Measurements from ENCODE around the gene ARHGEF28.

ARHGEF28 gene

DNA sequence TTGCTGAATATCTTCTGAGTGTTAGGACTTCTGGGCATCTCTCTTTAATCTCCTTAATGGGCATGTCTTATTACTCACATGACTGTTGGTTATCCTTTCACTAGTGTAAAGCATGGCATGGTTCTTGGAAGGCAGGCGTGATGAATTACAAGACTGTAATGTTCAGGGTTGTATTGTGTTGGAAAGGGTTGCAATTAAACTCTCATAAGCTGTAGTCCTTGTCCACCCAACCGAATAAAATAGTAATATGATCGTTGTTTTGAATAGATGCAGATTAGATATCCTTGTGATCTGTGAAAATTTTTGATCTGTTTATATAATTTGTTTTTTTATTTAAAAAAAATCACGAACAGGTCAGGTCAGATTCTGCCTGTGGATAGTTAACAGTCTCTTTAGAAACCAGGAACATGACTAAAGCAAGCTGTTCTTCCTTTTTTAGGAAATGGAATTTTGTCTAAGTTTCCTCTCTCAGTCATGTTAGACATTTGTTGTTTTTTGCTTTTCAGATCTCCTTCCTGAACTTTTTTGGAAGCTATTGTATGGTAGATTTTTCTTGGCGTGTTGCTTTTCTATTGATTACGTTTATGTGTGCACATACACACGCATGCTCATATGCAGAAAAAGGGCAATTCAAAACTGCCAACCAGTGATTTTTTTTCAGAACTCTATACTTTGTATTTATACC is 121.8 kb downstream of the ARHGEF28 start:
- no peak for DNase-seq

DNA sequence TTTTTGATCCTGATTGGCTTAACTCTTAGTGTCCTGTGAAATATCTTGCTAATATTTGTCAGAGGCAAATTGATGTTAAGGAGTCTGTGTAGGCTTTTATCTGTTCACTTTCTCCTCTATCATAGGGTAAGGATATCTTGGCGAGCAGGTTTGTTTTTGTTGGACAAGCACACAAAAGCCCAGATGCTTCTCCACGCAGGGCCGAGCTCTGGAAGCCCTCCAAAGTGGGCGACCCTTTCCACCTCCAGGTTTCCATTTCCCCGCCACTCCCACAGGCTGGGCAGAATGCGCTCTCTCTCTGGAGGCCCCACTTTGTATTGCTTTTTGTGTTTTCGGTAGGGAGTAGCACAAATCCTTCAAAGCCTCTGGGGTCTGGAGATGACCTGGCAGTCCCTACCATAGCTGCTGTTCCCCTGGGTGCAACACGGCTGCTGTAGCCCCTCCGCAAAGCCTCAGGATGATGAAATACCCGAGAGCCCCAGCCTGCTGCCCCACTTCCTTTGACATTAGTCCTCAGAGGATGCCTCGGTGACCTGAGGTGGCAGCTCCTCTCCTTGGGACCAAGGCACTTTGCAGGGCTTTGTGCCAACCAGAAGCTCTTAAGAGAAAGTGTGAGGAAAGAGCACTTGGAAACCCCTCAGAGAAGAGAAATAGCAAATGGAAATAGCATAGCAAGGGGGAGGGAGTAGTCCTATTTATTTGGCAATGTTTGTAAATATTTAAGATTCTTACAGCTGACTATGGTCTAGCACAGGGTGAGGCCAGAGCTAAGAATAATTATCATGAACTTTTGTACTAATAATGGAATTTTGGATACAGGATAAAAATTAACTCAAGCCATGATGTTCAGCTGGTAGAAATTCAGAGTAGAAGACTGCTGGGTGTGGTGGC is 122.8 kb downstream of the ARHGEF28 start:
- DNase-seq = no peak

DNA sequence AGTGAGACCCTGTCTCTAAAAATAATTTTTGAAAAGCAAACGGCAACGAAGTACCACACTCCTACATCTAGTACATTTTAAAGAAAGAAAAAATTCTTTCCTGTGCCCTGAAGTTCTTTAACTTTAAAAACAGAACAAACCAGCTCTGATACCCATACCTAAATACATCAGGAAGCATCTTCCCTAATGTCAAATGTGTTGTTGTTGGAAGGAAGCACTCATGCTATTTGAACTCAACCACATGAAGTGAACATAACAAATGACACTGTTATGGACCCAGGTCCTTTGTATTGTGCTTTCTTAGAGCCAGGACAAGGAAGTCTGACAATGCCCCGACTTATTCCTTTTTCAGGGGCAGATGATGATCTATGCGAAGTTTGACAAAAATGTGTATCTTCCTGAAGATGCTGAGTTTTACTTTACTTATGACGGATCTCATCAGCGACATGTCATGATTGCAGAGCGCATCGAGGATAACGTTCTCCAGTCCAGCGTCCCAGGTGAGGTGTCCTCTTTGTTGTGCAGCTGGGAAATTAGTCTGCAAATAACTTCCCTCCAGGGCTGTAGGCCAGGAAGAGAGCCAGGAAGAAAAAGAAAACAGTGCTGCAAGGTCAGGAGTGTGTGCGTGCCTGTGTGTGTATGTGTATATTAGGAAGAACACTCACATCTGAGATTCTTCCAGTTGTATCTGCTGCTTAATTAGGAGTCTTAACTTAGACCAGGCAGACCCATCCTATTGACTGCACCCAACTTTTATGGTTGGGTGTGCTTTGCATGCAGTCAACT is 123.7 kb downstream of the ARHGEF28 start:
- DNase-seq = no peak

DNA sequence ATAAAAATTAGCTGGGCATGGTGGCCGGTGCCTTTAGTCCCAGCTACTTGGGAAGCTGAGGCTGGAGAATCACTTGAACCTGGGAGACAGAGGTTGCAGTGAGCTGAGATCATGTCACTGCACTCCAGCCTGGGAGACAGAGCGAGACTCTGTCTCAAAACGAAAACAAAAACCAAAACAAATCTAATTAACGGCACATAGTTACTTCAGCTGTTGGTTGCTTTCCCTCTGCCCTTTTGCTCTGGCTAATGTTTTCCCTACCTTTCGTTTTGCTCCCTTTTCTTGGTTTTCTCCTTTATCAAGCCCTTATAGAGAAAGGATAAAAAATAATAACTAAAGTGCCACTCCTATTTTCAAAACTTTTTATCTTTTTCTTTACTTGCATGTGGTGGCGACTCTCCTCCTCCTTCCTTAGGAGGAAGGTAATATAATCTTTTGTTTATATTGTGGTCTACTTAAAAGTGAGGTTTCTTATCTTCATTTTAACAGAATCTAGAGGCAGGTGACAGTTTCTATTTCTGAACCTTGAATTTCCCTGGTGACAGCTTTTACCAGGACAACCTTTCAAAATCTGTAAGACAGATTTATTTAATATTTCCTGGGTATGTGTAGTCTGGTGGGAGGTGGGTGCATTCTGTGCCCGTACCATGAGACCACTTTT is 125.4 kb downstream of the ARHGEF28 start:
- no peak for DNase-seq

DNA sequence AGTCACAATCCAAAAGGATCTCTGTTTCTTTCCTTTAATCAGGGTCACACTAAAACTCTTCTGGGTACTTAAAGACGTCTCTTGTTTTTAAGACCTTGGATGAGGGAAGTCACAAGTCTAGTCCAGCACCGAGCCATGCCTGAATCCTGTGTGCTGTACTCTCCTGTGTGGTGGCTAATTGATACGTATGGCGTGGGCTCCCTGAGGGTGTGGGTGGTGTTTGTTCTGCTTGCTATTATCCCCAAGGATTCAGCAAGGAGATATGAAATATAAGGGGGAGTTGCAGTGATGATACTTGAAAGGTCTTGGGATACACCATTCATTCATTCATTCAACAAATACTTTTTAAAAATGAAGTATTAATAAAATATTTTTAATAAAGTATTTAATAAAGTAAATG is 128.3 kb downstream of the ARHGEF28 start:
- DNase-seq = no peak

DNA sequence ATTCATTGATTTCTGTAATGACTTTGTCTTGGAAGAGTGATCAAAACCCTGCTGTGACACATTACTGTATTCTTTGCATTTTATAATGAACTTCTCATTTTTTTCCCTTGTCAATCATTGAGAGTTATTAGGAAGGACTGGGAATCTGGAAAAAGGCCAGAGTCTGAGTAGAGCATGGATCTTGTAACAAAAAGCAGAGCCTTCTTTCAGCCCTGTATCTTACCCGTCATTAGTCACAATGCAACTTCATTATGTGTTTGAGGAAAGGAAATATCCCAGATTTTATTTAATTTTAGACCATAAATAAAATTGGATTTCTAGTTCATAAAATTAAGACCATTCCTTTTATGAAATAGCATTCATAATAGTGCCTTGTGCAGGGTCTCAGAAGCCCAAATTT is 131.4 kb downstream of the ARHGEF28 start:
- no peak for DNase-seq

DNA sequence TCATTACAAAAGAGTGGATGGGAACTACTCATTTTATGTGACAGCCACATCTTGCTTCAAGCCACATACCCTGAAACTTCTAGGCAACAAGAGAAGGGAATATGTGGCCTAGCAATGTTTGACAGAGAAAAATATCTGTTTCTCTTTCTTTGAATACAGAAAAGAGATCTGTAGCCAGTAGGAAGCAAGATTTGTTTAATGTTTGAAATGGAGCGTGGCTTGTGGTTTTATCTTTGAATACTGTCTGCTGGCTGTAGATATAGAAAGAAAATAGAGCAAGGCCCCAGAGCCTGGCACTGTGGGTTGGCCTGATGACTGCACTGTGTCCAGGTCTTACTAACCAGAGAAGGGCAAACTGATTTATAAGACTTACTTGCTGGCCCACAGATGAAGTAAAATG is 133.8 kb downstream of the ARHGEF28 start:
- no peak for DNase-seq

DNA sequence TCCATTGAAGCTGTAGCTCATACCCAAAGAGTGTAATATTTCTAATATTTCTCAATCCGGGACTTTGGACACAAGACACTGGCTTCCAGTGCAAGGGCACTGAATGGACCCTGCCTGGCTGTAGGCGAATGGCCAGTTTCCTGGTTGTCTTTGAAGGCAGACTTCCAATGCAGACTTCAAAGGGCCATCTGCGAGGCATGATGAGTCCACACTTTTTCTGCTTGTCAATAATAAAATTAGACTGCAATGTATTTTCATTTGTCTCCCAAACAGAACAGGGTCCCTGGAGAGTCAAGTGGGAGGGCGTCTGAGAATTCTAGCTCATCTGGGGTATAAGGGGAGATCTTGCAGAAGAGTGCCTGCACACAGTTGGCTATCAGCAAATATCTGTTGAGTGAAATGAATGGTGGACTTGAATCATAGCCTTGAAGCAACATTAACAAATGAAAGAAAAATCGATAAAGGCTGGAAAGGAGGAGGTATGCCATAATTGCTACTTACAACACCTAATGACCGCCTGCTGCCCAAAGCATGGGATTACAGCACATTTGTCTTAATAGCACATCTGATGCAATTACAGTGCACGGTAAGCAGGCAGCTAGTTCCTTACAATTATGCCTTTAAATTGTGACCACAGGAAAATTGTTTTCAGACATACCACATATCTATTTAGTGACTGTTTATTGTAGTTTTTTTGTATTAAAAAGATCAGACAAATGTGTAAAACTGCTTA is 137.5 kb downstream of the ARHGEF28 start:
- DNase-seq = no peak

DNA sequence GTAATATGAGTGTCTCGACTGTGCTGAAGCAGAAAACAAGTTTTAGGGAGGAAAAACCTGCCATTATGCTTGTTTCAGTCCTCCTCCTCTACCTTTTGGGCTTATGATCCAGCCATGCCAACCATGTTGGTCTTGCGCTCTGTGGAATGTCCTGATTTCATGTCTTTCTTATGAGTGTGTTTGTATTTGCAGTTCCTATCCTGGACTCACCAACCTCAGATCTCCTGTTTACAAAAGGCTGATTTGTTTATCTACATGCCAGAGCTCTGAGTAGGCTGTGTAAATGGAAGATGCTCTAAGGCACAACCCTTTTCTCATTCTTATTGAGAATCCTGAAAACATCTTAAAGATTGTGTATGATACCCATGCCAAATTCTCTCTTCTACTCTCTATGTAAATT is 138.6 kb downstream of the ARHGEF28 start:
- no peak for DNase-seq

DNA sequence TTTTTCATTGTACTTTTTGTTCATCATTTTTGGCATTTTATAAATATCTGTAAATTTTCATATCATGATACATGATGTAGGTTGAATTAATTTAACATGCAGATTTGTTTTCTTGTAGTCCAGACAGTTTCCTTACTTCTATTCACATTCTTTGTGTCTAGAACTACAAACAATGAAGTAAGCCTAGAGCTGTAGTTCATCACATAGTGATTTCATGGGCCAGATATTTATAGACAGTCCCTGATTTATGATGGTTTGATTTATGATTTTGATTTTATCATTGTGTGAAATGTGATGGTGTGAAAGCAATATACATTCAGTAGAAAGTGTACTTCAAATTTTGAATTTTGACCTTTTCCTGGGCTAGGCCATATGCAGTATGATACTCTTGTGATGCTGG is 139.0 kb downstream of the ARHGEF28 start:
- DNase-seq = no peak

DNA sequence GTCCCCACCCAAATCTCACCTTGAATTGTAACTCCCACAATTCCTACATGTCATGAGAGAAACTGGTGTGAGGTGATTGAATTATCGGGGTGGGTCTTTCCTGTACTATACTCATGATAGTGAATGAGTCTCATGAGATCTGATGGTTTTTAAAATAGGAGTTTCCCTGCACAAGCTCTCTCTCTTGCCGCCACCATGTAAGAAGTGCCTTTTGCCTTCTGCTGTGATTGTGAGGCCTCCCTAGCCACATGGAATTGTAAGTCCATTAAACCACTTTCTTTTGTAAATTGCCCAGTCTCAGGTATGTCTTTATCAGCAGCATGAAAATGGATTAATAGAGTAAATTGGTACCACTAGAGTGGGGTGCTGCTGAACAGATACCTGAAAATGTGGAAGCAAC is 140.9 kb downstream of the ARHGEF28 start:
- no peak for DNase-seq

DNA sequence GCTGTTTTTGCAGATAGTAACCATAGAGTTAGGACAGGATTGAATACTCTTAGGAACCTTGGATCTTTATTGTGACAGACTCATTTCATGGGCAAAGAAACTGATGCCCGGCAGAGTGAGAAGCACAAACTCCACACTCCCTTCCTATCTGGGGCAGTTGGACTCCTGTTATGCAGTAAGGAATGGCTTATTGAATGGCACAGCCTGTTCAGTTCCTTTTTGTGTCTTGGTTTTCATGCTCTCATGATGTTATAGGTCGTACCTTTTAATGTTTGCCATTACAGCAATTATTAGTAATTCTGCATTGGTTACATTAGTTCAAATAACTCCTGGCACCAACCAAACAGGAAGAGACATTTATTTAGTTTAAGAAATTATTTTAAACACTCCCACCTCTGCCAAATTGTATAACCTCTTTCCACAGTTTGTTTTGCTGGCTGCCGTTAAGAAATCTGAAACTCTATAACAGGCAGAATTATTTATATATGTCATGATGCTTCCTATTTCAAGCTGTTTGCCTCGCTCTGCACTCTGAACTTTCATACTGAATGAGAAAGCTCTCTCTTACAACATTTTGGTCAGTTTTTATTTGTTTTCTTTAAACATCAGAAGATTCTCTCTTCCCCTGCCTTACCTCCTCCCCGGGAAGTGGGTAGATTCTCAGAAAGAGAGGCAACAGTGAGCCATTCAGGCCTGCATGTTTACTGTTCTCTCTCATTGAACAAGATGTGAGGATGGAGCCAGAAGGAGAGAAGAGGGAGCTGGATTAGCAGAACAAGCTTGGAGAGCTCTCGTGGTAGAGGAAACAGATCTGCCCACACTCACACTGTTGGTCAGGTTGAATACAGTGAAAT is 144.4 kb downstream of the ARHGEF28 start:
- no peak for DNase-seq

DNA sequence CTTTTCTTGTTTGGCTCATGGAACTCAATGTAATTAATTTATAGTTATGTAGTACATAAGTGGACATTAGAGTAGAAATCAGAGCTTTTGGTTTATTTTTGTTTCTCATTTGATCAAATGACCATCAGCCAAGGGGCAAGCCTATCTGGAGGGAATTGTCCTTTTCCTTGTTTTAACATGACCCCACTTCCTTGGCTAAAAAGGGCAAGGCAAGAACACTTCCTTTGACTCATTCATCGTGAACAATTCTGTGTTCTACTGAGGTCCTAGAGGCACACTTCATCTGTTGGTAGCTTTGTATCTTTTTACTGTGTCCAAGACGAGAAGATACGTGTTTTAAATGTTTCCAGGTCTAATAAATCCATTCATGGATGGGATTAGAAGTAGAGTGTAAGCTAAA is 148.9 kb downstream of the ARHGEF28 start:
- DNase-seq = no peak

DNA sequence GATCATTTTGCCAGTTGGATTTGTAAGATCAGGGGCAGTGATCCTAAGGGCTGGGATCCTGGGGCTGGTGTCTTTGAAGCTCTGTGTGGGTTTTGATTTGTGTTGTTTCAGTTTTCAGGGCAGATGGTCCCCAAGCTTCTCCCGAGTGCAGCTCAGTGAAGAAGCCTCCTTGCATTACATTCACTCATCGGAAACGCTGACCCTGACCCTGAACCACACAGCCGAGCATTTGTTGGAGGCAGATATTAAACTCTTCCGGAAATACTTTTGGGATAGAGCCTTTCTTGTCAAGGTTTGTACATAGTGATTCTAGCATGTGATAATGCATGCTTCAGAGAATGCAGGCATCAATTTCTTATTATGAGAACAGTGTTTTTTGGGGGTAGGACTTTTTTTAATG is 150.4 kb downstream of the ARHGEF28 start:
- DNase-seq = no peak

DNA sequence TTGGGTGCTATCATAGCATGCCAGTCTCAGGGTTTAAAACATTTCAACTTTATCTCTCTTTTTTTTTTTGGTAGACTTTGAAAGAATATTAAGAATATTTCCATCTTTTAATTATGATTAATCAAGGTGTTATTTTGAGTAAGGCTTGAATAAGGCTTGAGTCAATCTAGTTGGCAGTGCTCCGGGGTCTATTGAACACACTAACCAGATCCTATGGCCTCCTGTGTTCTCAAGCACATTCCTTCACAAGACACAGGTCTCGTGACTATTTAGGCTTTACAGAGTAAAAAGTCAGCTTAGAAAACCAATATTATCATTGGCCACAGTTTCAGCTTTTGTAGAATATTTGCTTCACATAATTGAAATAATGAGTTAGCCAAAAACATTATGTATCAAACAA is 151.2 kb downstream of the ARHGEF28 start:
- no peak for DNase-seq

DNA sequence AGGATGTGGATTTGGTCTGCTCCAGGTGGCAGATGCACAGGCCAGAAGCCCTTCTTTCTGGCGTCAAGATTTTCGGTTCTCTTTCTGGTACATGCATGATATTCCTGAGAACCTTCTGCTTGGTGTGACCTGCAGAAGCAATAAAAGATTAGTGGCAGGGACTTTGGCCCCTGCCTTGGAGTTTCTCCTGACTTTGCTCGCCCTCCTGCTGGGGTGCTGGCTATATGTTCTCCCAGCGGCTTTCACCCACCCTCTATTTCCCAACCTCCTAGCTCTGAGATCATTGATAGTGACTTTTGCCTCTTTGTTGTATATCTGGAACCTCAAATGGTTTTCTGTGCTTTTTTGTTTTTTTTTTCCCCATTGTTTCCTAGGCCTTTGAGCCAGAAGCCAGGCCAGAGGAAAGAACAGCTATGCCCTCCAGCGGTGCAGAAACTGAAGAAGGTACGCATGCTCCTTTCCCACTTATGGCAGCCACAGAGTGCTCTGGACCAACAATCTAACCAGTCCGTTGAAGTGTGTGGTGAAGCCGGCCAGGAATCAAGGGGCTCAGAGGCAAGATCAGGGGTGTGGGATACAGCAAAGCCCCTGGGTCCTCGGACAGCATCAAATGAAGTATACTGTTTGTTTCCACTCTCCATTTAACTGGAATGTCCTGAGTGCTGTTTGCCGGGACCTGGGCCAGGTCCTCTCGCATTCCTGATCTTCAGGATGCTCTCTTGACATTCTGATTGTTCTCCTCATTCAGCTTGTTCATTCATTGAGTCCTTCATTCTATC is 154.5 kb downstream of the ARHGEF28 start:
- no peak for DNase-seq

DNA sequence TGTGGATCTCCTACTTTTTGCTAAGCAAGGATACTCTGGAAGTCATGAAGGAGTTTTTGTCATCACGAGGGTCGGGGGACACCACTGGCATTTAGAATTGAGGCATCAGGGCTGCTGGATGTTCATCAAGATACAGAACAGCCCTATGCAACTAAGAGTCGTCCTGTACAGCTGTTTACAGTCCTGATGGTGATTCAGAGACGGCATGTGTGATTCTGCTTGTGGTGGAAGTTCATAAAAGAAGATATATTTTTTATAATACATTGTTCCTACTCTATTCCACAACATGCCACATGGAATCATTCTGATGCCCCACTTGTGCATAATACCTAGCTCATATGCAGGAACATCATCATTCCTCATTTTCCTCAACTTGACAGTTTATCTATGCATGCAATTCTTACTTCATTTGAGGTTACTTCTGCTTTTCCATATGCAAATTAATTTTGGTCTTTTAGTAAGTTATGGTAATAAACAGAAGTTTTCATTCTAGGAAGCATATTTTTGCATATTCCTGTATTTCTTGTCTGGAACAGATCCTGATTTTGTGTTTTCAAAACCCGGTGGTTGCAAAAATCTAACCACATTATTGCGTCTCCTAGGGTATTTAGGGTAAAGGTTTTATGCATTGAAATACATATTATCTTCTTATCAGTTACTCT is 155.2 kb downstream of the ARHGEF28 start:
- no peak for DNase-seq

DNA sequence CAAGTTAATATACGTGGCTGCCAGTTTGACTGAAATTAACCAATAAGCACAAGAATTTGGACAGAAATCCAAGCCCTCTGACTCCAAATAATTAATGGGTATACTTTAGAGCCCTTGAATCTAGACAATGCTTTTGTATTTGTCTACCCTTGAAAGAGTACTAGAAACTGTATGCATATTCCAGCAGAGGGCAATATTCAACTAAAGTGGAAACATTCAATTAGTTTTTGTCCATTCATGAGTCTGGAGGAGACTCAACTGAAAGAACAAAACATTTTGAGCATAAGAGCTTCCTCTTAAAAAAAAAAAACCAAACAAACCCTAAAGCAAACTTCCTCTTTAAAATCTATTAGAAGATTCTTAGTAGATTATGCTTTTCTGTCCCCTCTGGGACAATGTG is 157.8 kb downstream of the ARHGEF28 start:
- no peak for DNase-seq

DNA sequence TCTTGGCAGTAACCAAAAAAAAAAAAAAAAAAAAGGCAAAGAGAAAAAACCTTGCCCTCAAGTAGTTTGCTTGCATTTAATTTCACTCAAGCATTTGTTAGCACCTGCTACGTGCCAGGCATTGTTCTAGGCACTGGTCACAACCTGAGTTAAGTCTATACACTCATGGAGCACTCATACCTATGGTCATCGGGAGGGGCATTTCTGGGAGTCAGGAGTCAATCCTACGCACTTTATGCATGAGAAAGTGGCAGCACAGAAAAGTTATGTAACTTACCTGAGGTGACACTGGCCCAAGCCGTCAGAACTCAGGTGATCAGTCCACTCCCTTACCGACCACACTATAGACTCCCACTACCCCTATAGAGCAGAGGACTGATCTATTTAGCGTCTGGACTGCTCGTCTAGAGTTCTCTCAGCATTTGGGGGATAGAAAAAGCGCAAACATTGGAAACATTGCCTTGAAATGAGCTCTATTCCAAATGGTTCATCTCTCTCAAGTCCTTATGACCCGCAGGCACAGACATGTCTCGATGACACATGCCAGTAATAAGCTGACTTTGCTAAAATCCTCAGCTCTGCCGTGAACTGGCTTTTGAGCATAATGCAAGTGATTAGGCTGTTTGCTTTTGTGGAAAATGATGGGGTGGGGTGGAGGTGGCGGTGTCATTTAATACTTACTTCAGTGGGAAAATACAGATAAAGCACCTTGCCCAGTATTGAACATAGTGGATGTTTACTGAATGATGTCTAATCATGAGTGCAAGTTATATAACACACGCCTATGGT is 160.2 kb downstream of the ARHGEF28 start:
- no peak for DNase-seq
